GM18909 (cell line): ENCODE data around the gene BCL10.

Source experiments
- ATAC-seq: cut with Tn5 transposase; IDR thresholded peaks from one replicate; pipeline ENCODE4 v1.9.1; 2021; ENCODE audit warnings: mild to moderate bottlenecking; ENCODE audit not compliant: unreplicated experiment, poor library complexity

BCL10 gene

GRCh38 chr1:85224734-85225623 lies 51.5 kb downstream of the BCL10 start:
- ATAC-seq: no peak

GRCh38 chr1:85224295-85224694 lies 52.1 kb downstream of the BCL10 start:
- ATAC-seq: no peak

- no peak for ATAC-seq
Measured at GRCh38 chr1:85223334-85223733, 53.1 kb downstream of the BCL10 start.

- no peak for ATAC-seq
Measured at GRCh38 chr1:85220756-85221201, 55.7 kb downstream of the BCL10 start.

- no peak for ATAC-seq
Measured at GRCh38 chr1:85219853-85220610, 56.4 kb downstream of the BCL10 start.

- ATAC-seq: no peak
Measured at GRCh38 chr1:85216697-85217096, 59.7 kb downstream of the BCL10 start.
